H9 (cell line): Measurements from ENCODE around the gene CFAP119. TPM values are rescaled to one million over a fixed set of nuclear protein-coding genes. Genes with fewer than 3 reads are reported as not detected.

Source experiments
- DNase-seq: peaks from one replicate; pipeline ENCODE4 v3.0.0-alpha.2; 2017
- H2AFZ ChIP-seq: one replicate; pipeline ENCODE4 v1.6.1; 2013; ENCODE audit warnings: mild to moderate bottlenecking, low read length, control low read depth, moderate library complexity
- H2AK5ac ChIP-seq: 2 replicates; pipeline ENCODE4 v1.6.1; 2013; ENCODE audit warnings: low read length, control low read depth, mixed read lengths; ENCODE audit not compliant: insufficient read length
- H2BK120ac ChIP-seq: one replicate; pipeline ENCODE4 v1.6.1; 2013; ENCODE audit warnings: low read depth, mild to moderate bottlenecking, low read length, control low read depth, inconsistent platforms; ENCODE audit not compliant: poor library complexity, severe bottlenecking
- H2BK12ac ChIP-seq: 2 replicates; pipeline ENCODE4 v1.6.1; 2013; ENCODE audit warnings: low read length, control low read depth, mixed read lengths, low read depth; ENCODE audit not compliant: insufficient read length
- H2BK15ac ChIP-seq: 2 replicates; pipeline ENCODE4 v1.6.1; 2013; ENCODE audit warnings: low read depth, low read length, control low read depth
- H2BK20ac ChIP-seq: one replicate; pipeline ENCODE4 v1.6.1; 2013; ENCODE audit warnings: low read depth, mild to moderate bottlenecking, low read length, control low read depth, inconsistent platforms; ENCODE audit not compliant: poor library complexity, severe bottlenecking
- H2BK5ac ChIP-seq: 2 replicates; pipeline ENCODE4 v1.6.1; 2013; ENCODE audit warnings: low read length, control low read depth, mixed read lengths; ENCODE audit not compliant: insufficient read length
- H3K14ac ChIP-seq: 2 replicates; pipeline ENCODE4 v1.6.1; 2013; ENCODE audit warnings: low read length, control low read depth; ENCODE audit not compliant: insufficient read depth
- H3K18ac ChIP-seq: 2 replicates; pipeline ENCODE4 v1.6.1; 2013; ENCODE audit warnings: low read depth, mild to moderate bottlenecking, mixed read lengths, low read length, control low read depth; ENCODE audit not compliant: insufficient read length
- H3K23ac ChIP-seq: 2 replicates; pipeline ENCODE4 v1.6.1; 2013; ENCODE audit warnings: low read length, control low read depth, mixed read lengths, low read depth; ENCODE audit not compliant: insufficient read length
- H3K23me2 ChIP-seq: 2 replicates; pipeline ENCODE4 v1.6.1; 2013; ENCODE audit warnings: low read depth, mild to moderate bottlenecking, mixed read lengths, low read length, control low read depth; ENCODE audit not compliant: insufficient read length, poor library complexity, severe bottlenecking
- H3K27ac ChIP-seq: 2 replicates; pipeline ENCODE4 v1.5.1; 2013; ENCODE audit warnings: low read length, control low read depth, mixed read lengths, low read depth; ENCODE audit not compliant: insufficient read length
- H3K27me3 ChIP-seq: 2 replicates; pipeline ENCODE4 v1.6.1; 2013; ENCODE audit warnings: low read length, control low read depth, inconsistent platforms; ENCODE audit not compliant: insufficient read depth
- H3K4ac ChIP-seq: 2 replicates; pipeline ENCODE4 v1.6.1; 2013; ENCODE audit warnings: low read depth, mild to moderate bottlenecking, control low read depth, inconsistent platforms, low read length, moderate library complexity
- H3K4me1 ChIP-seq: 2 replicates; pipeline ENCODE4 v1.6.1; 2013; ENCODE audit warnings: low read length, control low read depth, inconsistent platforms; ENCODE audit not compliant: insufficient read depth
- H3K4me2 ChIP-seq: 2 replicates; pipeline ENCODE4 v1.6.1; 2013; ENCODE audit warnings: low read length, control low read depth, mixed read lengths; ENCODE audit not compliant: insufficient read length, insufficient read depth
- H3K56ac ChIP-seq: 2 replicates; pipeline ENCODE4 v1.6.1; 2013; ENCODE audit warnings: low read depth, mild to moderate bottlenecking, mixed read lengths, low read length, control low read depth; ENCODE audit not compliant: insufficient read length
- H3K79me1 ChIP-seq: 2 replicates; pipeline ENCODE4 v1.6.1; 2013; ENCODE audit warnings: low read depth, mild to moderate bottlenecking, moderate library complexity, low read length, control low read depth, inconsistent platforms; ENCODE audit not compliant: insufficient read depth, poor library complexity, severe bottlenecking
- H3K79me2 ChIP-seq: 2 replicates; pipeline ENCODE4 v1.6.1; 2013; ENCODE audit warnings: low read length, control low read depth, inconsistent platforms; ENCODE audit not compliant: insufficient read depth
- H3K9ac ChIP-seq: 2 replicates; pipeline ENCODE4 v1.6.1; 2013; ENCODE audit warnings: low read length, control low read depth, mixed read lengths; ENCODE audit not compliant: insufficient read length; ENCODE audit errors: extremely low read depth
- H3K9me3 ChIP-seq: one replicate; pipeline ENCODE4 v1.6.1; 2013; ENCODE audit warnings: low read depth, low read length, inconsistent platforms; ENCODE audit not compliant: control insufficient read depth
- H3T11ph ChIP-seq: one replicate; pipeline ENCODE4 v1.6.1; 2013; ENCODE audit warnings: mild to moderate bottlenecking, low read length, control low read depth, inconsistent platforms
- H4K20me1 ChIP-seq: one replicate; pipeline ENCODE4 v1.6.1; 2013; ENCODE audit not compliant: control insufficient read depth, insufficient read length, insufficient read depth
- H4K5ac ChIP-seq: 2 replicates; pipeline ENCODE4 v1.6.1; 2013; ENCODE audit warnings: low read depth, mild to moderate bottlenecking, mixed read lengths, low read length, control low read depth; ENCODE audit not compliant: insufficient read length
- H4K8ac ChIP-seq: replicated peaks from 2 replicates; pipeline ENCODE4 v1.6.1; 2013; ENCODE audit warnings: low read length, control low read depth, mixed read lengths, low read depth; ENCODE audit not compliant: insufficient read length
- H4K91ac ChIP-seq: 2 replicates; pipeline ENCODE4 v1.6.1; 2013; ENCODE audit warnings: low read depth, mild to moderate bottlenecking, moderate library complexity, mixed read lengths, low read length, control low read depth; ENCODE audit not compliant: insufficient read length
- H3K27ac Mint-ChIP-seq, 3 experiments: 2 replicates in 2 of 3; 3 replicates in 1 of 3; pipeline ENCODE4 v1.8.0; 2020 to 2021; ENCODE audit warnings: mixed read lengths in 3 of 3, mild to moderate bottlenecking in 1 of 3, moderate library complexity in 1 of 3
- H3K27me3 Mint-ChIP-seq: 2 replicates; pipeline ENCODE4 v1.8.0; 2021; ENCODE audit warnings: low read depth, mild to moderate bottlenecking, moderate library complexity, mixed read lengths
- H3K36me3 Mint-ChIP-seq, 3 experiments: 2 replicates in 2 of 3; 3 replicates in 1 of 3; pipeline ENCODE4 v1.8.0; 2020 to 2021; ENCODE audit warnings: low read depth in 3 of 3, mixed read lengths in 3 of 3; ENCODE audit not compliant: insufficient read depth in 1 of 3
- H3K4me1 Mint-ChIP-seq, 2 experiments: 2 replicates each; pipeline ENCODE4 v1.8.0; 2020; ENCODE audit warnings: mixed read lengths in 2 of 2
- H3K4me3 Mint-ChIP-seq, 2 experiments: 2 replicates in 1 of 2; 3 replicates in 1 of 2; pipeline ENCODE4 v1.8.0; 2020 to 2021; ENCODE audit warnings: mild to moderate bottlenecking in 2 of 2, mixed read lengths in 2 of 2, moderate library complexity in 1 of 2
- H3K9me3 Mint-ChIP-seq, 2 experiments: 2 replicates in 1 of 2; 3 replicates in 1 of 2; pipeline ENCODE4 v1.8.0; 2020; ENCODE audit warnings: mild to moderate bottlenecking in 2 of 2, mixed read lengths in 2 of 2, moderate library complexity in 1 of 2
- WGBS: extraction: QIAGEN DNeasy Blood & Tissue Kit; methylation state at CpG from one replicate; pipeline ENCODE4 v1.1.7; 2013; ENCODE audit warnings: missing lambda C conversion rate, low lambda C conversion rate, mixed read lengths; ENCODE audit not compliant: insufficient read length; ENCODE audit errors: extremely low coverage; 5-methylcytosine and 5-hydroxymethylcytosine counted together
- total RNA-seq: library from RNA; stranded (reverse); gene quantifications from 2 replicates; pipeline ENCODE4 v1.2.1, GENCODE V29; 2021
- TF ChIP-seq, protein P1 (sequence below): fragments of 200-600 bp; sonication (generic); conservative IDR thresholded peaks from 3 replicates; pipeline ENCODE4 v1.8.0; 2021; ENCODE audit warnings: antibody characterized with exemption, mild to moderate bottlenecking

CFAP119 gene
- total RNA-seq, 1 experiment from 2014 or later: 5.4 TPM

DNA sequence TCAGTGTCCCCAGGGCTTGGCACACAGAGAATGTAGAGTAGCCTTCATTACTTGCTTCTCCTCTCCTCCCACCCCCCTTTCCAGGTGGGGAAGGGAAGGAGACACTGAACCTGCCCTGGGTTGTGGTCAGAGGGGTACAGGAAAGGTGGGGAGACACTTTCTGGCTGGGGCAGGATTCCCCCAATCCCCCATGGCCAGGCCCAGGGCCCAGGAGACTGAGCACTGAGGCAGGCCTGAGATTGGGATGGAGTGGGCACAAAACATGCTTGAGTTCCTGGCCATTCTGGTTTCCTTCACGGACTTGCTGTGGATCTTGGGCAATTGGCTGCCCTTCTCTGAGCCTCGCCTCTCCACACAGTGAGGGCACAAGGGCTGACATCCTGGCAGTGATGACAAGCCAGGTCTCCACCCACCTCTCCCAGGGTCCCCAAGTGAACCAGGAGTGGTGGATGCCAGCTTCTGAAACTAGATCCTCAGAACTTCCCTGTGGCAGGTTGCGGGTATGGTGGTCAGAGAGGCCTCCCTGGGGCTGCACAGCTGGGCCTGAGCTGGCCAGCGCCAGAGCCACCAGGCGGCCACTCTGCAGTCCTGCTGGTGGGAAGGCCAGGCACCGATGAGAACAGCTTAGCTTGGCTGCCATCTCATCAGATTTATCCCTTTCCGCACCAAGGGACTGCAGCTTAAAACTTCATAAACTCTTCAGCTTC lies 15.9 kb upstream of the CFAP119 start:
- no CpG with 5 or more reads among the region's 7 CpGs for WGBS
- no peak overlapping the region for H3K27ac ChIP-seq

More for the DNA sequence above, 15.9 kb upstream of the CFAP119 start:
- Histone ChIP-seq H2BK20ac (no peak overlapping the region), H3K79me2 (no peaks in the 10 kb centered on the region), H3K27me3 (no peaks in the 10 kb centered on the region), H3K4me2 (no peak overlapping the region), H3K79me1 (no peaks in the 10 kb centered on the region), H3K18ac (no peak overlapping the region), H3K14ac (no peak overlapping the region), H2BK5ac (no peak overlapping the region), H2BK120ac (no peak overlapping the region), H3T11ph (no peak overlapping the region), H4K91ac (no peak overlapping the region), H3K56ac (no peak overlapping the region), H4K20me1 (peaks cover under 1% of the 10 kb centered on the region), H3K23ac (no peak overlapping the region), H3K4me1 (no peaks in the 10 kb centered on the region), H2AK5ac (no peak overlapping the region), H3K9ac (no peak overlapping the region), H2AFZ (no peak overlapping the region), H3K23me2 (peaks cover 4% of the 10 kb centered on the region), H4K8ac (no peak overlapping the region), H2BK12ac (no peak overlapping the region), H2BK15ac (no peak overlapping the region), H3K9me3 (no peaks in the 10 kb centered on the region), H3K4ac (no peak overlapping the region), H4K5ac (no peak overlapping the region)
- TF ChIP-seq, protein P1, sequence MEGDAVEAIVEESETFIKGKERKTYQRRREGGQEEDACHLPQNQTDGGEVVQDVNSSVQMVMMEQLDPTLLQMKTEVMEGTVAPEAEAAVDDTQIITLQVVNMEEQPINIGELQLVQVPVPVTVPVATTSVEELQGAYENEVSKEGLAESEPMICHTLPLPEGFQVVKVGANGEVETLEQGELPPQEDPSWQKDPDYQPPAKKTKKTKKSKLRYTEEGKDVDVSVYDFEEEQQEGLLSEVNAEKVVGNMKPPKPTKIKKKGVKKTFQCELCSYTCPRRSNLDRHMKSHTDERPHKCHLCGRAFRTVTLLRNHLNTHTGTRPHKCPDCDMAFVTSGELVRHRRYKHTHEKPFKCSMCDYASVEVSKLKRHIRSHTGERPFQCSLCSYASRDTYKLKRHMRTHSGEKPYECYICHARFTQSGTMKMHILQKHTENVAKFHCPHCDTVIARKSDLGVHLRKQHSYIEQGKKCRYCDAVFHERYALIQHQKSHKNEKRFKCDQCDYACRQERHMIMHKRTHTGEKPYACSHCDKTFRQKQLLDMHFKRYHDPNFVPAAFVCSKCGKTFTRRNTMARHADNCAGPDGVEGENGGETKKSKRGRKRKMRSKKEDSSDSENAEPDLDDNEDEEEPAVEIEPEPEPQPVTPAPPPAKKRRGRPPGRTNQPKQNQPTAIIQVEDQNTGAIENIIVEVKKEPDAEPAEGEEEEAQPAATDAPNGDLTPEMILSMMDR: no peak
- peaks cover 10 to 36% (median 21%) of the 10 kb centered on the region in 3 experiments for H3K36me3 Mint-ChIP-seq
- H3K4me3 Mint-ChIP-seq: peak overlapping the region in 1 of 2 experiments; percentile 96; a peak in 4 of 5 replicates
- no peak overlapping the region for H3K27ac Mint-ChIP-seq
- H3K4me1 Mint-ChIP-seq: peaks cover 18 to 24% of the 10 kb centered on the region in 2 experiments
- H3K9me3 Mint-ChIP-seq: no peaks in the 10 kb centered on the region
- peaks cover 3% of the 10 kb centered on the region; the same call in 1 of the 2 replicates for H3K27me3 Mint-ChIP-seq
- no peak for DNase-seq
